H1 (cell line): ENCODE data around the gene TWIST2. TPM values are rescaled to one million over a fixed set of nuclear protein-coding genes. Genes with fewer than 3 reads are reported as not detected.
A peak's percentile ranks its signal among the peaks of the same experiment; 100 is the strongest.

Experiments
- BCL11A ChIP-seq, 2 experiments: IDR thresholded peaks; one replicate each; pipeline ENCODE4 v1.6.1; 2011; ENCODE audit warnings: low read depth in 2 of 2, low read length in 2 of 2, mild to moderate bottlenecking in 2 of 2
- RNF2 ChIP-seq: fragments of 200-900, 300-1000 bp; sonication (generic); IDR thresholded peaks from 2 replicates; pipeline ENCODE4 v1.7.1; 2016; ENCODE audit warnings: borderline replicate concordance, low read depth, mild to moderate bottlenecking, antibody characterized with exemption, low read length; ENCODE audit not compliant: poor library complexity, severe bottlenecking; ENCODE audit errors: missing control alignments
- ZNF274 ChIP-seq: IDR thresholded peaks from 2 replicates; pipeline ENCODE4 v1.7.0; 2012; ENCODE audit warnings: low read length, borderline replicate concordance; ENCODE audit errors: extremely low read depth
- polyA plus RNA-seq, 7 experiments: library from polyadenylated mRNA; depleted of rRNA in 3 of 7; stranded (reverse) in 5 of 7; unstranded in 2 of 7; fragments of >200 nt in 5 of 7; fragments of 200-250 nt in 2 of 7; gene quantifications; 1 replicate in 5 of 7; 2 replicates in 1 of 7; 4 replicates in 1 of 7; pipeline versions ENCODE4 v1.2.1 to v1.2.3, GENCODE V29; 2011 to 2013; ENCODE audit warnings: missing spikeins in 2 of 7, mixed read lengths in 2 of 7
- total RNA-seq: library from RNA; stranded (reverse); fragmentation: NEBNext Ultra II Directional; extraction: Animal tissue kit (Norgen Biotek cat#: 25700); gene quantifications from 2 replicates; pipeline ENCODE4 v1.2.1, GENCODE V29; 2021

TWIST2 gene
- total and polyA plus RNA-seq, 2 of the 8 experiments (the other 6 are each of a cell fraction or from before 2014, with no cell fraction given), result 2.6 to 4.3 TPM

- TF ChIP-seq RNF2, result peak; percentile 52
- no peak for TF ChIP-seq BCL11A (IDR thresholded peaks at IDR 0.05; ENCODE audit: low read depth in 2 of 2, low read length in 2 of 2)
- no peak for TF ChIP-seq ZNF274
These were observed 1.3 kb downstream of the TWIST2 start (continued) for GRCh38 chr2:238848976-238849853.
